Thoracic aorta (tissue), 2 donors: ENCODE data around the gene SHISA5. TPM values are rescaled to one million over a fixed set of nuclear protein-coding genes. Genes with fewer than 3 reads are reported as not detected.
"Not testable (repeated sequence)": the region's sequence is repeated elsewhere in the genome, so short reads cannot be mapped to it uniquely, and the experiment has no call there.

Experiments used
- ATAC-seq: fragments of 150-250 bp; one replicate; pipeline ENCODE4 v1.8.0; 2017; ENCODE audit warnings: low read depth; ENCODE audit not compliant: insufficient number of reproducible peaks, low FRiP score
- DNase-seq: peaks from one replicate; pipeline ENCODE4 v3.0.0-alpha.2; 2020; ENCODE audit warnings: low spot score
- H3K27ac ChIP-seq, 2 donors: fragments of 200-600 bp; sonication (generic); 1 replicate in 1 of 2; 2 replicates in 1 of 2; pipeline ENCODE4 v1.5.1; 2016; ENCODE audit warnings: mild to moderate bottlenecking in 2 of 2, moderate library complexity in 2 of 2
- H3K27me3 ChIP-seq: fragments of 200-600 bp; sonication (generic); replicated peaks from 2 replicates; pipeline ENCODE4 v1.6.0; 2016; ENCODE audit warnings: mild to moderate bottlenecking; ENCODE audit not compliant: insufficient read depth
- H3K36me3 ChIP-seq: fragments of 200-600 bp; sonication (generic); one replicate; pipeline ENCODE4 v1.5.1; 2016
- H3K4me1 ChIP-seq, 2 donors: fragments of 200-600 bp; sonication (generic); 1 replicate in 1 of 2; 2 replicates in 1 of 2; pipeline versions ENCODE4 v1.5.1 to v1.6.0; 2016; ENCODE audit warnings: low read depth in 2 of 2, mild to moderate bottlenecking in 1 of 2; ENCODE audit not compliant: control insufficient read depth in 1 of 2
- H3K4me3 ChIP-seq: fragments of 200-600 bp; sonication (generic); 2 replicates; pipeline ENCODE4 v1.5.1; 2016; ENCODE audit warnings: mild to moderate bottlenecking
- H3K9me3 ChIP-seq: fragments of 200-600 bp; sonication (generic); 2 replicates; pipeline ENCODE4 v1.5.1; 2016
- CTCF ChIP-seq: fragments of 200-600 bp; sonication (generic); IDR thresholded peaks from one replicate; pipeline ENCODE4 v1.5.1; 2019; ENCODE audit warnings: antibody characterized with exemption
- total RNA-seq, 2 donors: library from RNA; depleted of rRNA; stranded (reverse); fragments of >200 nt; gene quantifications; one replicate each; pipeline versions ENCODE4 v1.1.0 to v1.2.3, GENCODE V29; 2016

SHISA5 gene
- total RNA-seq, 2 donors from 2014 or later = 151 to 159 TPM

- no peaks in the 10 kb centered on the region for H3K4me1 ChIP-seq
- no peak overlapping the region for H3K27ac ChIP-seq
- no peak overlapping the region for H3K4me3 ChIP-seq
- no peaks in the 10 kb centered on the region for H3K9me3 ChIP-seq
- no peak for DNase-seq
- no peak for TF ChIP-seq CTCF
- H3K36me3 ChIP-seq = peaks cover 12% of the 10 kb centered on the region
- H3K27me3 ChIP-seq = no peaks in the 10 kb centered on the region
- ATAC-seq = no peak
Measured at GRCh38 chr3:48492461-48493202, 11.3 kb downstream of the SHISA5 start.

DNA sequence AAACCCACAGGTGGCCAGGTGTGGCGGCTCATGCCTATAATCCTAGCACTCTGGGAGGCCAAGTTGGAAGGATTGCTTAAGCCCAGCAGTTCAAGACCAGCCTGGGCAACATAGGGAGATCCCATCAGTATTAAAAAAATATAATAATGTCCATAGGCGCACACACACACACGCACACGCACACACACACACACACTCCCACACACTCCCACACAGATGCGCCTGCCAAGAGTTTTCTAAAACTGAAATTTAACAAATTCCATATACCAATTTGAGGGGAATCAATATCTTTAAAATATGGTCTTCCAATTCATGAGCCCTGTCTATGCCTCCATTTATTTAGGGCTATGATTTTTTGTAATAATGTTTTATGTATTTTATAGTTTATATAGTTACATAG, 17.0 kb downstream of the SHISA5 start:
- no peak for TF ChIP-seq CTCF
- Histone ChIP-seq H3K4me3 (no peak overlapping the region), H3K9me3 (no peaks in the 10 kb centered on the region), H3K36me3 (no peaks in the 10 kb centered on the region), H3K27ac (no peak overlapping the region), H3K4me1 (no peaks in the 10 kb centered on the region), H3K27me3 (no peaks in the 10 kb centered on the region)
- DNase-seq (no peak), ATAC-seq (no peak)

- H3K4me3 ChIP-seq, H3K4me1 ChIP-seq, H3K9me3 ChIP-seq, ATAC-seq, H3K27me3 ChIP-seq, H3K36me3 ChIP-seq, H3K27ac ChIP-seq, DNase-seq: not testable (repeated sequence)
Measured at GRCh38 chr3:48482822-48483221, 21.2 kb downstream of the SHISA5 start.

GRCh38 chr3:48480891-48481290, 23.1 kb downstream of the SHISA5 start:
- not testable (repeated sequence) for H3K4me1 ChIP-seq, H3K36me3 ChIP-seq, DNase-seq, H3K9me3 ChIP-seq, H3K4me3 ChIP-seq, H3K27me3 ChIP-seq, ATAC-seq, H3K27ac ChIP-seq

DNA sequence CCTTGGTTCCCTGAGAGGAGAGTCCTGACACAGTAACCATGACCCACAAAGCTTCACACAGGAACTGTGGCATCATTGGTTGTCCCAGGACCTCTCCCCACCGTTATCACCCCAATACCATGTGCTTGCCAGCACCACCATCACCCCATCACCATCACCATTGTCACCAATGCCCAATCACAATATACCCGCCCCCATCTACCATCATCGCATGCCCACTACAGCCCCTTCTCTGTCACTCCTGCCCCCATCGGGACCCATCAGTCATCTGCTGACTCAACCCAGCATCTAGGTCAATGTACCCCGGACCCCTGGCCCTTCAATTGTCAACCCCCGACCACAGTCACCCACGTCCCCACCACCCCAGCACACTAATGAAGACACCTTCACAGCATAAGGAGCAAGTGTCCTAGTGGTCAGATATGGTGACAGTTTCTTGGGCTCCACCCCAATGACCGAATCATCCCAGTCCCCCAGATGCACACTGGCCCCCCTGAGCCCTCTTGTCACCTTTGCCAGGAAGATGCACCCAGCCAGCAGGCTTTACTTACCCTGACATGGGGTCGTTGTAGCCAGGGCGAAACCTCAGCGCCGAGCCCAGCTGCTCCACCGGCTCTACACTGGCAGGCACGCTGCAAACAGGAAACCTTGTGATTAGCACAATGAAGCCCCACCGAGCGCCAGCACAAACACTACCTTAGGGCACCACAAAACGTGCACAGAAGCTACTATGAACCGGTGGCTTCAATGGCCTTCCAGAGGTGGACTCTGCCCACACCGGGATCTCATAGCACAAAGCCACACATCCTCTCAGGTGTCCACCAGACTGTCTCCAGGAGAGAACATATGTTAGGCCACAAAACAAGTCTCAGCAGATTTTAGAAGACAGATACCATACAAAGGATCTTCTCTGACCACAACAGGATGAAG, 25.1 kb downstream of the SHISA5 start:
- H3K27ac ChIP-seq = no peak overlapping the region
- H3K27me3 ChIP-seq = no peaks in the 10 kb centered on the region
- no peak for TF ChIP-seq CTCF
- peaks cover 8% of the 10 kb centered on the region for H3K36me3 ChIP-seq
- H3K4me3 ChIP-seq = no peak overlapping the region
- DNase-seq (no peak), ATAC-seq (no peak)
- no peaks in the 10 kb centered on the region for H3K9me3 ChIP-seq
- H3K4me1 ChIP-seq = no peaks in the 10 kb centered on the region

DNA sequence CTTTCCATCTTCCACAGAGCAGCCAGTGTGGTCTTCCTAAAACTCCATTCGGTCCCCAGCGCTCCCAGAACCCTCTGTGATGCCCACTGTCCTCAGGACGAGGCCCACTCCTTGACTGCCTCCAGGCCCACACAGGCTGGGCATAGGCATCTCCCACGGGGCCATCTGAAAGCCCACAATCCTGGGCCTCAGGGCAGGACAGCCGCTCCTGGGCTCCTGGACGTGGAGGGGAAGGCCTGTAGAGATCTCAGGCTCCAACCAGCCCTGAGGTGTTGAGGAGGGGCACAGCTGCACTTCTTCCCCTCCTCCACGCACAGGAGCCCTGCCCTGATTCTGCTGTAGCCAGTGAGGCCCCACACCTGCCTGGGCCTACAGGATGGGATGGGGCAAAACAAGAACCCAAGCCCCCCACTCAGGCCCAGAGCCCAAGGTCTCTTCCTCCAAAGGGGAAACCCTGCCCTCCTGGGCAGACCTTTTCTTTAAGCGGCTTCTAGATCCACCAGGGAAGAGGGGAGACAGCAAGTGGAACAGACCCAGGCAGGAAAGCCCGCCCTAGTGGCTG, 25.9 kb downstream of the SHISA5 start:
- Histone ChIP-seq H3K27ac (no peak overlapping the region), H3K4me3 (no peak overlapping the region), H3K36me3 (peaks cover 8% of the 10 kb centered on the region), H3K4me1 (peaks cover 0 to 8% of the 10 kb centered on the region in 2 donors), H3K9me3 (no peaks in the 10 kb centered on the region), H3K27me3 (no peaks in the 10 kb centered on the region)
- DNase-seq = no peak
- ATAC-seq = no peak
- no peak for TF ChIP-seq CTCF
